Measurements from ENCODE around the gene SLC35B2.

Gene SLC35B2

GRCh38 chr6:44217332-44218143 lies 39.8 kb downstream of the SLC35B2 start:
- ChIA-PET POLR2A (no interaction called here), CTCF (interaction anchor here (1.5 to 2.5 kb wide), 3 partner anchors 9 to 41 kb away, joined by 3 to 8 read pairs (median 5); no protein-coding TSS in a partner anchor)
- Histone ChIP-seq H3K4me1 (ENCODE audit: control extremely low read depth in 1 of 4, control insufficient read depth in 4 of 4, insufficient read depth in 4 of 4, low read length in 3 of 4) (peaks cover 0 to 60% (median 51%) of the 10 kb centered on the region in 4 experiments), H3K27ac (ENCODE audit: insufficient read depth in 1 of 2, low read depth in 1 of 2, low read length in 2 of 2, poor library complexity in 1 of 2, severe bottlenecking in 2 of 2) (no peak overlapping the region), H3K27me3 (replicated peaks in 2 of 5; ENCODE audit: control insufficient read depth in 4 of 5, insufficient read depth in 5 of 5, low read length in 4 of 5) (no peaks in the 10 kb centered on the region), H3K36me3 (ENCODE audit: control insufficient read depth in 4 of 4, insufficient read depth in 4 of 4, low read length in 3 of 4) (no peaks in the 10 kb centered on the region), H3K9me3 (ENCODE audit: control extremely low read depth in 1 of 5, control insufficient read depth in 4 of 5, insufficient read depth in 2 of 5, low read depth in 1 of 5, low read length in 4 of 5) (no peaks in the 10 kb centered on the region), H3K4me3 (ENCODE audit: control insufficient read depth in 1 of 7, extremely low read depth in 1 of 7, insufficient read depth in 4 of 7, low read depth in 2 of 7, low read length in 6 of 7) (no peak overlapping the region)
- WGBS (ENCODE audit: insufficient coverage) = 96% methylated on average over 14 of the region's 16 CpGs
- DNase-seq = peak in 1 of 3 donors; percentile 24

DNA sequence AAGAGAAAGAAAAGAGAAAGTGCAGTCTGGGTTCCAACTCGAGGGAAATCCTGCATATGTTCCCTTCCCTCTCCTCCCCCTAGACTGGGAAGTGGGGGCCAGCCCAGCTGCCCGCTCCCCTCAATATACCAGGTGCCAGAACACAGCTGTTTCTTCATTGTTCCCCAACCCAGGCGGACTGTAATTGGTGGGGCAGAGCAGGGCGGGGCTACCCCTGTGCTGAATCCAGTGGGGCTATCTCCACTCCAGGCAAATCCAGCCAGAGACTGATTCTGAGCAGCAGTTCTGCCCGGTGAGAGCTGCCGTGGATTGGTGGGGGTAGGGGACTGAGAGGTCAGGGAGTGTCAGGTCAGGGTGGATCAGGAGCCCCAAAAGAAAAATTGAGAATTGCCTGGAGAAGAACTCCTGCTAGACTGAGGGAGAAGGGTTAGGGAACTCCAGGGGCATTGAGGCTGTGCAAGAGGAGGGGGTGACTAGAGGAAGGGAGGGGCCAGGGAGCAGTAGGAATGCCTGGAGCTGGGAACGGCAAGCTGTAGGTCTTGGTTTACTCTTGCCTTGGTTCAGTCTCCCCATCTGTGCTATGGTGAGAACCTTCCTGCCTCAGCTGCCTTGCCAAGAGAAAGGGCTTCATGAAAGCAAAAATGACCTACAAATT lies 40.5 kb downstream of the SLC35B2 start, which contains the start of gene MYMX:
MYMX (plus strand) TSS at position 250 of the 655 bp plus-strand sequence. CDS start 546 bp downstream, outside the sequence.
- Histone ChIP-seq H3K4me1 (ENCODE audit: control extremely low read depth in 1 of 4, control insufficient read depth in 4 of 4, insufficient read depth in 4 of 4, low read length in 3 of 4) (peaks cover 0 to 54% (median 46%) of the 10 kb centered on the region in 4 experiments), H3K27me3 (replicated peaks in 2 of 5; ENCODE audit: control insufficient read depth in 4 of 5, insufficient read depth in 5 of 5, low read length in 4 of 5) (no peaks in the 10 kb centered on the region), H3K4me3 (ENCODE audit: control insufficient read depth in 1 of 7, extremely low read depth in 1 of 7, insufficient read depth in 4 of 7, low read depth in 2 of 7, low read length in 6 of 7) (no peak within 1 kb of the TSS), H3K36me3 (ENCODE audit: control insufficient read depth in 4 of 4, insufficient read depth in 4 of 4, low read length in 3 of 4) (no peaks in the 10 kb centered on the region), H3K27ac (ENCODE audit: insufficient read depth in 1 of 2, low read depth in 1 of 2, low read length in 2 of 2, poor library complexity in 1 of 2, severe bottlenecking in 2 of 2) (no peak within 1 kb of the TSS), H3K9me3 (ENCODE audit: control extremely low read depth in 1 of 5, control insufficient read depth in 4 of 5, insufficient read depth in 2 of 5, low read depth in 1 of 5, low read length in 4 of 5) (no peaks in the 10 kb centered on the region)
- ChIA-PET POLR2A (no interaction called here), CTCF (interaction anchor here (1.3 to 2.5 kb wide), 4 partner anchors 9 to 40 kb away, joined by 3 to 8 read pairs (median 5); no protein-coding TSS in a partner anchor)
- DNase-seq = peak in 1 of 3 donors; percentile 33
- WGBS (ENCODE audit: insufficient coverage) = 80% methylated on average over 5 of the region's 7 CpGs

DNA sequence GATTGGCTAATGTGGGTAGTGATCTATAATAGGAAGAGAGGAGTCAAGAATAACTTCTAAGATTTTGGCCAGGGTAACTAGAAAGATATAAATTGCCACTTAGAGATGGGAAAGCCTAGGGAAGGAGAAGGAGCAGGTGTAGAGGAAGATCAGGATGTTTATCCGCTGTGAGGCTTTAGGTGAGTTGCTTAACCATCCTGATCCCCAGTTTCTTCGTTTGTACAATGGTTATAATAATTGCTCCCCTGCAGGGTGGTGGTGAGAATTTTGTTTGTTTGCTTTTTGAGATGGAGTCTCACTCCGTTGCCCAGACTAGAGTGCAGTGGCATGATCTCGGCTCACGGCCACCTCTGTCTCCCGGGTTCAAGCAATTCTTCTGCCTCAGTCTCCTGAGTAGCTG lies 43.0 kb downstream of the SLC35B2 start:
- no peaks in the 10 kb centered on the region for H3K9me3 ChIP-seq (ENCODE audit: control extremely low read depth in 1 of 5, control insufficient read depth in 4 of 5, insufficient read depth in 2 of 5, low read depth in 1 of 5, low read length in 4 of 5)
- H3K27me3 ChIP-seq (replicated peaks in 2 of 5; ENCODE audit: control insufficient read depth in 4 of 5, insufficient read depth in 5 of 5, low read length in 4 of 5) = no peaks in the 10 kb centered on the region
- ChIA-PET POLR2A (no interaction called here), CTCF (interaction anchor here (0.6 to 2.6 kb wide), 4 partner anchors 13 to 21 kb away, joined by 3 to 12 read pairs (median 4); no protein-coding TSS in a partner anchor)
- DNase-seq = no peak
- H3K4me1 ChIP-seq (ENCODE audit: control extremely low read depth in 1 of 4, control insufficient read depth in 4 of 4, insufficient read depth in 4 of 4, low read length in 3 of 4) = peaks cover 0 to 43% (median 34%) of the 10 kb centered on the region in 4 experiments
- 100% methylated on average over 2 of the region's 6 CpGs for WGBS (ENCODE audit: insufficient coverage)
- no peak overlapping the region for H3K27ac ChIP-seq (ENCODE audit: insufficient read depth in 1 of 2, low read depth in 1 of 2, low read length in 2 of 2, poor library complexity in 1 of 2, severe bottlenecking in 2 of 2)
- H3K4me3 ChIP-seq (ENCODE audit: control insufficient read depth in 1 of 7, extremely low read depth in 1 of 7, insufficient read depth in 4 of 7, low read depth in 2 of 7, low read length in 6 of 7) = no peak overlapping the region
- H3K36me3 ChIP-seq (ENCODE audit: control insufficient read depth in 4 of 4, insufficient read depth in 4 of 4, low read length in 3 of 4) = no peaks in the 10 kb centered on the region

DNA sequence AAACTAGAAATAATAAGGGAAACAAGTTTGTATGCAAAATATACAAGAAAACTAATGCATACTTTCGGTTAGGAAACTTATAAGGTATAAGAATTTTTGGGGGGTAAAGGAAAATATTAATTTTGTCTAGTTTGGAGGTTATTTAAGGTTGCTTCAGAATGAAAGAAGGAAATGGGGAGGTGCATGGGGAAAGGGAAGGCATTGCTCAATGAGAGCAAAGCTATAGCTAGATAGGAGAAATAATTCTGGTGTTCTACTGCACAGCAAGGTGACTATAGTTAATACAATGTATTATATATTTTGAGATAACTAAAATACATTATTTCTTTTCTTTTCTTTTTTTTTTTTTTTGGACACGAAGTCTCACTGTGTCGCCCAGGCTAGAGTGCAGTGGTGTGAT lies 46.0 kb downstream of the SLC35B2 start:
- Histone ChIP-seq H3K27me3 (replicated peaks in 2 of 5; ENCODE audit: control insufficient read depth in 4 of 5, insufficient read depth in 5 of 5, low read length in 4 of 5) (no peaks in the 10 kb centered on the region), H3K9me3 (ENCODE audit: control extremely low read depth in 1 of 5, control insufficient read depth in 4 of 5, insufficient read depth in 2 of 5, low read depth in 1 of 5, low read length in 4 of 5) (no peaks in the 10 kb centered on the region), H3K4me1 (ENCODE audit: control extremely low read depth in 1 of 4, control insufficient read depth in 4 of 4, insufficient read depth in 4 of 4, low read length in 3 of 4) (peaks cover 0 to 14% (median 7%) of the 10 kb centered on the region in 4 experiments), H3K4me3 (ENCODE audit: control insufficient read depth in 1 of 7, extremely low read depth in 1 of 7, insufficient read depth in 4 of 7, low read depth in 2 of 7, low read length in 6 of 7) (no peak overlapping the region), H3K36me3 (ENCODE audit: control insufficient read depth in 4 of 4, insufficient read depth in 4 of 4, low read length in 3 of 4) (no peaks in the 10 kb centered on the region), H3K27ac (ENCODE audit: insufficient read depth in 1 of 2, low read depth in 1 of 2, low read length in 2 of 2, poor library complexity in 1 of 2, severe bottlenecking in 2 of 2) (no peak overlapping the region)
- 100% methylated on average over 1 of the region's 3 CpGs for WGBS (ENCODE audit: insufficient coverage)
- no peak for DNase-seq
- ChIA-PET POLR2A (interaction anchor here (0.6 to 0.7 kb wide), 2 partner anchors 37 to 371 kb away, joined by 3 read pairs; no protein-coding TSS in a partner anchor), CTCF (interaction anchor here (0.9 to 1.5 kb wide), 4 partner anchors 10 to 34 kb away, joined by 3 to 4 read pairs (median 3); no protein-coding TSS in a partner anchor)

DNA sequence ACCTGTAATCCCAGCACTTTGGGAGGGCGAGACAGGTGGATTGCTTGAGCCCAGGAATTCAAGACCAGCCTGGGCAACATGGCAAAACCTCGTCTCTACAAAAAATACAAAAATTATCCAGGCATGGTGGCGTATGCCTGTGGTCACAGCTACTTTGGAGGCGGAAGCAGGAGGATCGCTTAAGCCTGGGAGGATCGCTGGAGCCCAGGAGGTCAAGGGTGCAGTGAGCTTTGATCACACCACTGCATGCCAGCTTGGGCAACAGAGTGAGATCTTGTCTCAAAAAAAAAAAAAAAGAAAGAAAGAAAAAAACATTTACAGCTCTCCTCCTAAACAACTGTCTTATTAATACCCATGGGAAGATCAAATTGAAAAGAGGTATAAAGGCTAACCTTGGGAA lies 49.4 kb downstream of the SLC35B2 start:
- no peaks in the 10 kb centered on the region for H3K27me3 ChIP-seq (replicated peaks in 2 of 5; ENCODE audit: control insufficient read depth in 4 of 5, insufficient read depth in 5 of 5, low read length in 4 of 5)
- H3K9me3 ChIP-seq (ENCODE audit: control extremely low read depth in 1 of 5, control insufficient read depth in 4 of 5, insufficient read depth in 2 of 5, low read depth in 1 of 5, low read length in 4 of 5) = no peaks in the 10 kb centered on the region
- H3K27ac ChIP-seq (ENCODE audit: insufficient read depth in 1 of 2, low read depth in 1 of 2, low read length in 2 of 2, poor library complexity in 1 of 2, severe bottlenecking in 2 of 2) = no peak overlapping the region
- ChIA-PET POLR2A (no interaction called here), CTCF (interaction anchor here (0.9 to 1.5 kb wide), 3 partner anchors 9 to 18 kb away, joined by 3 to 4 read pairs (median 3); partner anchors contain the start of gene MYMX)
- H3K4me3 ChIP-seq (ENCODE audit: control insufficient read depth in 1 of 7, extremely low read depth in 1 of 7, insufficient read depth in 4 of 7, low read depth in 2 of 7, low read length in 6 of 7) = no peak overlapping the region
- DNase-seq = no peak
- 97% methylated on average over 5 of the region's 6 CpGs for WGBS (ENCODE audit: insufficient coverage)
- H3K36me3 ChIP-seq (ENCODE audit: control insufficient read depth in 4 of 4, insufficient read depth in 4 of 4, low read length in 3 of 4) = no peaks in the 10 kb centered on the region
- peaks cover 0 to 15% (median 7%) of the 10 kb centered on the region in 4 experiments for H3K4me1 ChIP-seq (ENCODE audit: control extremely low read depth in 1 of 4, control insufficient read depth in 4 of 4, insufficient read depth in 4 of 4, low read length in 3 of 4)

All from common myeloid progenitor, CD34-positive (primary cell).